GM10266 (cell line): ENCODE data around the gene TOM1L2.

Source experiments
- DNase-seq: peaks from one replicate; pipeline ENCODE4 v3.0.0; 2012; ENCODE audit errors: extremely low spot score
- TF ChIP-seq, protein P1 (sequence below): IDR thresholded peaks from 2 replicates; pipeline ENCODE4 v1.5.1; 2012; ENCODE audit warnings: mild to moderate bottlenecking, low read depth; ENCODE audit not compliant: control insufficient read depth, insufficient read depth; ENCODE audit errors: missing control alignments

The TOM1L2 gene

DNA sequence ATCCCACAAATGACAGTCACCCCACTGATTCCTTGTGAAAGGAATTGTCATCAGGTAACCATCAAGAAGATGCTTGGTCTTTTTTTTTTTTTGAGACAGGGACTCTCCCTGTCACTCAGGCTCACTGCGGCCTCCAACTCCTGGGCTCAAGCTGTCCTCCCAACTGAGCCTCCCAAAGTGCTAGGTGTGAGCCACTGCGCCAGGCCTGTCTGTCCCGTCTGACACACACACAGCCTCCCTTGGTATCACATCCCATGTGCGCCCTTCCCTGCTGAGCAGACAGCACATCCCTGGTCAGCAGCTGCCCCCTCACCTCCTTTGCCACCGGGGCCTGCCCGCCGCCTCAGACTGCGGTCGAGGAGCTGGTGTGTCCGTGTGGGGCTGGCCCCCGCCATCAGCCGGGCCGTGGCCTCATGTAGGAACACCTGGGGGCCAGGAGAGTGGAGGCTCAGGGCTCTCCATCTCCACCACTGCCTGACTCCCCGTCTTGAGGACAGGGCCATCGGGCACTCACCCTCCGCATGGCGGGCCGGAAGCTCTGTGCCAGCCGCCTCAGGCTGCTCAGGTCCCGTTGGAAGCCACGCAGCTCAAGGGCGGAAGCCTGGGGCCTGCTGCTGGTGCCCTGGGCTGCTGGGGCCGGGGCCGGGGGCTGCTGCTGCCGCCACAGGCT, 159.0 kb downstream of the TOM1L2 start:
- no peak for DNase-seq
- TF ChIP-seq, protein P1, sequence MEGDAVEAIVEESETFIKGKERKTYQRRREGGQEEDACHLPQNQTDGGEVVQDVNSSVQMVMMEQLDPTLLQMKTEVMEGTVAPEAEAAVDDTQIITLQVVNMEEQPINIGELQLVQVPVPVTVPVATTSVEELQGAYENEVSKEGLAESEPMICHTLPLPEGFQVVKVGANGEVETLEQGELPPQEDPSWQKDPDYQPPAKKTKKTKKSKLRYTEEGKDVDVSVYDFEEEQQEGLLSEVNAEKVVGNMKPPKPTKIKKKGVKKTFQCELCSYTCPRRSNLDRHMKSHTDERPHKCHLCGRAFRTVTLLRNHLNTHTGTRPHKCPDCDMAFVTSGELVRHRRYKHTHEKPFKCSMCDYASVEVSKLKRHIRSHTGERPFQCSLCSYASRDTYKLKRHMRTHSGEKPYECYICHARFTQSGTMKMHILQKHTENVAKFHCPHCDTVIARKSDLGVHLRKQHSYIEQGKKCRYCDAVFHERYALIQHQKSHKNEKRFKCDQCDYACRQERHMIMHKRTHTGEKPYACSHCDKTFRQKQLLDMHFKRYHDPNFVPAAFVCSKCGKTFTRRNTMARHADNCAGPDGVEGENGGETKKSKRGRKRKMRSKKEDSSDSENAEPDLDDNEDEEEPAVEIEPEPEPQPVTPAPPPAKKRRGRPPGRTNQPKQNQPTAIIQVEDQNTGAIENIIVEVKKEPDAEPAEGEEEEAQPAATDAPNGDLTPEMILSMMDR: no peak

- peak; percentile 94 for DNase-seq
- TF ChIP-seq, protein P1: peak; percentile 97
Measured at GRCh38 chr17:17812211-17813054, 159.8 kb downstream of the TOM1L2 start.

DNA sequence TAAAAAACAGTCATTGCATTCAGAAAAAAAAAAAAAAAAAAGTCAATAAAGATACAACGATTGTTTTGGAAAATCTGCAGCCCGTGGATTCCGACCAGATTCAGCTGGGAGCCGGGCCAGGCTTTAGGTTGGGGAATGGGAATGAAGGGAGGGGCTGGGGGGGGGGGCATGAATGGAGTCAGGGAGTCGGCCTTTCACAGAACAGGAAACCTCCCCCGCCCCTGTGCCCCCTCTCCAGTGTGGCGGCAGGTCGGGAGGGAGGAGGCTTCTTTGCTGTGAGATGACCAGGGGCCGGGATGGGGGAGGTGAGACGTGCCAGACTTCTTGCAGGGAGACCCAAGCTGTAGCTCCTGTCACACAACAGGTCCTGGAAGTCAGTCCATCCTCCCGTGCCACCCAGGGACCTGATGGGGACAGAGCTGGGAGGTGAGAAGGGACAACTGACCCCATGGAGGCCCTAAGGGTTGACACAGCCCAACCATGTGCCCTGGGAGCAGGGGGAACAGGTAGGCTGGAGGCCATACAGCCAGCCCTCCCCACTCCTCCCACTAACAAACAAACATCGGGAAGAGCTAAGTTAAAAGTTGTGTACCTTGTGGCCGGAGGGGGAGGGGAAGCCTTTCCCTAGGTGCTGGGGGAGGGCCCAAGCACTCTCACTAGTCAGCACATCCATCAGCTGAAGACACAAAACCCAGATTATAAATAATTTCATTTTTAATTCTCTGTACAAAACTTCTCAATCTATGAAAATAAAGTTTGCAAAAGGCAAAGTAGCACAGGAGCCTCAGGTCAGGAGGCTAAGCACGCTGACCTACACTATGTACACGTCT, 160.6 kb downstream of the TOM1L2 start:
- peak; percentile 57 for DNase-seq
- TF ChIP-seq, protein P1: no peak

- TF ChIP-seq, protein P1: no peak
Measured at GRCh38 chr17:17810895-17811248, 161.3 kb downstream of the TOM1L2 start.

DNA sequence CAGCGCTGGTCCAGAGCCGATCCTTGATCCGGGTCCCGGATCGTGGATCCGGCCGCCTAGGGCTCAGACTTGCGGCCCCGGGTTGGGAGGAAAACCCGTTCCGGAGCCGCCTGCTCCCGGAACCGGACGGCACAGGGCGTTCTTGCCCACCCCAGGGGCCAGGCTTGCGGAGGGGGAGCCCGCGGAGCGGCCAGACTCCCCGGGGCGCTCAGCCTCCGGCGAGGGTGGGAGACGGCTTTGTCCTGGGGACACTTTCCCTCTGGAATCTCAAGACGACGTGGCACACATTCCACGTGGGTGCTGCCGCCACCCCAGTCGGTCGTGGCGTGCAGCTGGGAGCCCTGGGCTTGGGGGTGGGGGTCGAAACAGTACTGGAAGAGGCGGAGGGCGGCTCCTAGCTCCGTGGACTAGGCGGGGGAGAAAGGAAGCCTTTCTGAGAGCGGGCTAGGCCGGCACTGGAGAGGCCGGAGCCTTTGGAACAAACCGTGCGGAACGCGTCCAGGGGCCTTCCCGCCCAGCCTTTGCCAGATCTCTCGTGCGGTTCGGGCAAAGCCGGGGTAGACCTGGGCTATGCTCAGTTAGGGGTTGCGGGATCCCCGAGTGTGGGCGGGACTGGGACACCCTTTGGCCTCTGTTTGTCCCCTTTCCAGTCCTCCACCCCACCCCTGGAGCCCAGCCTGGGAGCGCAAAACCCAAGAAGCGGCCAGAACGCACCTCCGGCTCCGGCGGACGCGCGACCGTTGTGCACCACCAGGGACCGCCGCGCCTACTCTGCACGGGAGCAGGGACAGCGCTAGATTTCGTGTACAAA, 161.9 kb downstream of the TOM1L2 start:
- peak; percentile 36 for DNase-seq
- TF ChIP-seq, protein P1: no peak

More at GRCh38 chr17:17810895-17811248, 161.3 kb downstream of the TOM1L2 start:
- no peak for DNase-seq

DNA sequence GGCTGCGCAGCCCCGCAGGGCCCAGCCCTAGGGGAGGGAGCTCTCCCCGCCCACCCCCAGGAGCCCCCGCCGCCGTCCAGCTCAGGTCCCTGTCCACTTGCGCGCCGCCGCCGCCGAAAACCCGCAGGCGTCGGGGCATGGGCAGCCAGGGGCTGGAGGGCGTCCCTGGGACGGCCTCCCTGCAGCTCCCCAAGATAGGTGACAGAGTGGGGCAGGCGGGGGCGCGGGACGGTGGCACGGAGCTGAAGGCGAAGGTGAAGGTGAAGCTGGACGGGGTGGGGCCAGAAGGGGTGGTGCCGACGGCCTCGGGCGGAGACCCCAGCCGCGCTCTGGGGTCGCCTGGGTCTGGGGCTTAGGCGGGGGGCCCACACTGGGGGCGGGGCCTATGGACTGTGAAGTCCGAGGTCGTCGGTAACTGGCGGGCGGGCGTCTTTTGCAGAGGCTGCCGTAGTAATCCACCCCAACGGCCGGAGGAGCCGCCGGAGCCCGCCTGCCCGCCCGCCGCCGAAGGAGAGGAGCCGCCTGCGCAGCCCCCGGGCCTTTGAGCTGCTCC, 162.6 kb downstream of the TOM1L2 start:
- peak; percentile 38 for DNase-seq
- TF ChIP-seq, protein P1: no peak
